Right atrium auricular region (tissue), 2 donors: ENCODE results near the gene ANKFY1. TPM values are rescaled to one million over a fixed set of nuclear protein-coding genes. Genes with fewer than 3 reads are reported as not detected.

ENCODE experiments used
- DNase-seq: peaks from one replicate; pipeline ENCODE4 v3.0.0-alpha.2; 2019; ENCODE audit warnings: low spot score
- H3K27ac ChIP-seq, 2 donors: fragments of 200-600 bp; sonication (generic); 1 replicate in 1 of 2; 2 replicates in 1 of 2; pipeline ENCODE4 v1.5.1; 2016 to 2019
- H3K27me3 ChIP-seq, 2 donors: fragments of 200-600 bp; sonication (generic); one replicate each; pipeline versions ENCODE4 v1.5.1 to v1.6.0; 2017 to 2019
- H3K36me3 ChIP-seq: fragments of 200-600 bp; sonication (generic); one replicate; pipeline ENCODE4 v1.5.1; 2016
- H3K4me1 ChIP-seq, 2 donors: fragments of 200-600 bp; sonication (generic); one replicate each; pipeline versions ENCODE4 v1.5.1 to v1.6.0; 2017 to 2019
- H3K4me3 ChIP-seq, 2 donors: fragments of 200-600 bp; sonication (generic); 1 replicate in 1 of 2; 2 replicates in 1 of 2; pipeline ENCODE4 v1.5.1; 2017 to 2019; ENCODE audit warnings: mild to moderate bottlenecking in 1 of 2, moderate library complexity in 1 of 2
- H3K9me3 ChIP-seq, 2 donors: fragments of 200-600 bp; sonication (generic); one replicate each; pipeline ENCODE4 v1.5.1; 2019
- total RNA-seq, 2 donors: library from RNA; depleted of rRNA; stranded (reverse); fragments of >200 nt; gene quantifications; one replicate each; pipeline ENCODE4 v1.1.0, GENCODE V29; 2016
- TF ChIP-seq, protein P1 (sequence below), 2 donors: fragments of 200-600 bp; sonication (generic); IDR thresholded peaks; one replicate each; pipeline ENCODE4 v1.5.1; 2019; ENCODE audit warnings: antibody characterized with exemption in 2 of 2

ANKFY1 gene
- total RNA-seq, 2 donors from 2014 or later: 13.9 to 16.7 TPM

DNA sequence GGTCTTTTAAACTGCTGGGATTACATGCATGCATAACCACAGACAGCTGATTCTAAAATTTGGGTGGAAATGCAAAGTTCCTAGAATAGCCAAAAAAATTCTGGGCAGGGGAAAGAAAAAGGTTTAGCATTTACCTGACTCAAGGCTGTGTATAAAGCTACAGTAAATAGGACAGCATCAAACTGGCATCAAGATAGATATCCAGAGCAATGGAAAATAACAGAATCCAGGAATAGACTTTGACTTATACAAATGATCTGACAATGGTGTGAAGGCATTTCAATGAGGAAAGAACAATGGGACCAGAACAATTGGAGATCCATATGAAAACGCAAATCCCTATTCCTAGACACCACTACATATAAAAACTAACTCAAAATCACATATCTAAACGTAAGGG is 12.9 kb downstream of the ANKFY1 start:
- TF ChIP-seq, protein P1, sequence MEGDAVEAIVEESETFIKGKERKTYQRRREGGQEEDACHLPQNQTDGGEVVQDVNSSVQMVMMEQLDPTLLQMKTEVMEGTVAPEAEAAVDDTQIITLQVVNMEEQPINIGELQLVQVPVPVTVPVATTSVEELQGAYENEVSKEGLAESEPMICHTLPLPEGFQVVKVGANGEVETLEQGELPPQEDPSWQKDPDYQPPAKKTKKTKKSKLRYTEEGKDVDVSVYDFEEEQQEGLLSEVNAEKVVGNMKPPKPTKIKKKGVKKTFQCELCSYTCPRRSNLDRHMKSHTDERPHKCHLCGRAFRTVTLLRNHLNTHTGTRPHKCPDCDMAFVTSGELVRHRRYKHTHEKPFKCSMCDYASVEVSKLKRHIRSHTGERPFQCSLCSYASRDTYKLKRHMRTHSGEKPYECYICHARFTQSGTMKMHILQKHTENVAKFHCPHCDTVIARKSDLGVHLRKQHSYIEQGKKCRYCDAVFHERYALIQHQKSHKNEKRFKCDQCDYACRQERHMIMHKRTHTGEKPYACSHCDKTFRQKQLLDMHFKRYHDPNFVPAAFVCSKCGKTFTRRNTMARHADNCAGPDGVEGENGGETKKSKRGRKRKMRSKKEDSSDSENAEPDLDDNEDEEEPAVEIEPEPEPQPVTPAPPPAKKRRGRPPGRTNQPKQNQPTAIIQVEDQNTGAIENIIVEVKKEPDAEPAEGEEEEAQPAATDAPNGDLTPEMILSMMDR (IDR thresholded peaks at IDR 0.05): no peak
- peaks cover 0 to 29% of the 10 kb centered on the region in 2 donors for H3K4me1 ChIP-seq
- H3K27ac ChIP-seq: no peak overlapping the region

DNA sequence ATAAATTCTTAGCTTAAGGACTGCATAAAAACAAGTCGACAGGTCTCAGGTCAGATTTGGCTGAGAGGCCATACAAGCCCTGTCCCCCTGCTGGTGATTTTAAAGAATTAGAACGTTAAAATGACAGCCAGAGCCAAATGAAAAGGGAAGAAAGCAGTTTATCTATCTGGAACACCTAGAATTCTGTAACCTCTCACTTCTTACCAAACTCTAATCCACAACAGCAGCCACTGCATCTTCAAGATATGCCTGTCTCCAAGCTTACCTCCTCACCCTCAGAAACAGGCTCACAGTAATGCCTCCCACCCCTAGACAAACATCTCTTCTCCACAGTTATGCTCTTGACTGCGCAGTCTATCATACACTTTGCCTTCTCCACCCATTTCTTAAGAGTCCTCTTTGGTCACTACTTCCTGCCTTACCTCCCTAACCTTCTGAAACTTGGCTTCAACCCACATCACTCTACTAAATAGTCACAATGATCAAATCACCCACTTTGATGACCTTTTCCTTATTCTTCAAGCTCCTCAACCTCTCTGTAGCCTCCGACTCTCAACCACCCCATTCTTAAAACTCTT is 14.2 kb downstream of the ANKFY1 start:
- DNase-seq: no peak
- TF ChIP-seq, protein P1 (IDR thresholded peaks at IDR 0.05): peak in 1 of 2 donors; percentile 57
- Histone ChIP-seq H3K27ac (no peak overlapping the region), H3K4me3 (no peak overlapping the region), H3K4me1 (peaks cover 0 to 29% of the 10 kb centered on the region in 2 donors), H3K36me3 (no peaks in the 10 kb centered on the region), H3K9me3 (no peaks in the 10 kb centered on the region), H3K27me3 (no peaks in the 10 kb centered on the region)

More for the DNA sequence above, 12.9 kb downstream of the ANKFY1 start:
- Histone ChIP-seq H3K4me3 (no peak overlapping the region), H3K36me3 (no peaks in the 10 kb centered on the region), H3K9me3 (no peaks in the 10 kb centered on the region), H3K27me3 (no peaks in the 10 kb centered on the region)
- no peak for DNase-seq

DNA sequence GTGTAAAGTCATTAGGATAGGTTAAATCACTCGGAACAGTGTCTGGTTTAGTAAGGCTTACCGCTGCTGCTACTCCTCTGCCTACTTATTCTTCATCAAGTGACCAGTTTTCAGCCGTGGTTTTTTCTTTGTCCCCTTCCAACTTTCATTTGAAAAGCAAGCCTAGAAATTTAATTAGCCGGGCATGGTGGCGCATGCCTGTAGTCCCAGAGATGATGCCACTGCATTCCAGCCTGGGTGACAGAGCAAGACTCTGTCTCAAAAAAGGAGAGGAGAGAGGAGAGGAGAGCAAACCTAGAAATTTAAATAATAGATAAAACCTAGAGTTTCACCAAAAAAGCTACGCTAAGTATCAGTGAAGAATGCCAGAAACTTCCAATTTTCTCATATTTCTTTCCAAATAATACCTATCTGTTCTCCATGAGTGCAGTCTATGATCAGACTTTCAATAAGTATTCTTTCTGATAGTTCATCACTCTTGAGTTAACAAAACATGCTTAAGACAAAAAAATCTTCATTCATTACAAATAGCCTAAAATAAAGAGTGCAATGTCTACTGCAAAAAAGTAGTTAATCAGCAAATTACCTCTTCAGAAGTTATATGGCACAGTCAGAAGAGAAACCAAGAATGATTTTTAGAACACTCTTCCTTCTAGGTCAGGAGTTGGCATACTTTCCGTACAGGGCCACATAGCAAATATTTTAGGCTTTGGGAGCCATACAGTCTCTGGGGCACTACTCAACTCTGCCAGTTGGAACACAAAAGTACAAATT is 15.1 kb downstream of the ANKFY1 start:
- Histone ChIP-seq H3K4me1 (peaks cover 0 to 36% of the 10 kb centered on the region in 2 donors), H3K27ac (no peak overlapping the region)

DNA sequence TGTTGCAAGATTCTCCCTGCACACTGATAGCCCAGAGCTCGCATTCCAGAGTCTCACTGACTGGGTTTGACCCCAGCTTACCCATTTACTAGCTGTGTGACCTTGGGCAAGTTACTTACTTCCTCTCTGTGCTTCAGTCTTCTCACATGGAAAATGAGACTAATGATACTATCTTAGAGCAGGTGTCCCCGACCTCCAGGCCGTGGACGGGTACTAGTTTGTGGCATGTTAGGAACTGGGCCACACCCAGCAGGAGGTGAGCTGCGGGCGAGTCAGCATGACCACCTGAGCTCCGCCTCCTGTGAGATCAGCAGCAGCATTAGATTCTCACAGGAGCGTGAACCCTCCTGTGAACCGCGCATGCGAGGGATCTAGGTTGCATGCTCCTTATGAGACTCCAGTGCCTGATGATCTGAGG is 15.8 kb downstream of the ANKFY1 start:
- no peaks in the 10 kb centered on the region for H3K9me3 ChIP-seq

More for the DNA sequence above, 15.1 kb downstream of the ANKFY1 start:
- H3K4me3 ChIP-seq: no peak overlapping the region
- DNase-seq: no peak
- TF ChIP-seq, protein P1 (IDR thresholded peaks at IDR 0.05): no peak
- H3K27me3 ChIP-seq: no peaks in the 10 kb centered on the region
- no peaks in the 10 kb centered on the region for H3K9me3 ChIP-seq
- no peaks in the 10 kb centered on the region for H3K36me3 ChIP-seq

DNA sequence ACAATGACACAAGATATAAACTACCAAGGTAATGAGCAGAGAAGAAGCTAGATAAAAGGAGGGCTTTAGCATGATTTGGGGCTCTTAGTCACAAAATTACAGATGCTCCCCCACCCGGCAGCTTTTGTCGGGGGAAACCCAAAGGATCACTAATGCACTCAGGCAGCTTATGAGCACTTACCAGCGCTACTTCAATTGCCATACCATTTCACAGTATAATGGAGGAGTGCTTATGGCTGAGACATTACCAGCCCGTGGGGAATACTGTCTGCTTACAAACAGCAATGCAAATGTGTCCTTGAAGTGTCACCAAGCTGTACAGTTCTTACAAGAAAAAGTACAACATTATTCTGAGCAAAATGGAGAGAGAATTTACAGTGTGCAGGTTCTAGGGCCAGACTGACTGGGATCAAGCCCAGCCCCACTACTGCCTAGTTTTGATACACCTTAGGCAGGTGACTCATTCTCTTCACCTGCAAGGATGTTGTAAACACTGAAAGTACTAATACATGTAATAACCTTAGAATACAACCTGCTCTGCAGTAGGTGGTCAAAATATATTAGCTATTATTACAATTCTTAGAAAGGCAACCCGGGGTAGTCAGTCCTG is 16.3 kb downstream of the ANKFY1 start:
- Histone ChIP-seq H3K27me3 (no peaks in the 10 kb centered on the region), H3K27ac (no peak overlapping the region), H3K36me3 (no peaks in the 10 kb centered on the region), H3K4me1 (peaks cover 0 to 40% of the 10 kb centered on the region in 2 donors), H3K9me3 (no peaks in the 10 kb centered on the region), H3K4me3 (no peak overlapping the region)
- TF ChIP-seq, protein P1 (IDR thresholded peaks at IDR 0.05): no peak
- no peak for DNase-seq

More for the DNA sequence above, 15.8 kb downstream of the ANKFY1 start:
- TF ChIP-seq, protein P1 (IDR thresholded peaks at IDR 0.05): no peak
- no peak overlapping the region for H3K4me3 ChIP-seq
- H3K27ac ChIP-seq: no peak overlapping the region
- DNase-seq: no peak
- H3K27me3 ChIP-seq: no peaks in the 10 kb centered on the region
- H3K36me3 ChIP-seq: no peaks in the 10 kb centered on the region
- H3K4me1 ChIP-seq: peaks cover 0 to 40% of the 10 kb centered on the region in 2 donors
